Prostate gland (tissue), 2 donors: ENCODE data around the gene ZNF248. TPM values are rescaled to one million over a fixed set of nuclear protein-coding genes. Genes with fewer than 3 reads are reported as not detected.

ENCODE experiments used
- DNase-seq: peaks from one replicate; pipeline ENCODE4 v3.0.0-alpha.2; 2019; ENCODE audit warnings: low spot score
- H3K27ac ChIP-seq, 2 donors: fragments of 200-600 bp; sonication (generic); 2 replicates each; pipeline ENCODE4 v1.5.1; 2017 to 2019
- H3K27me3 ChIP-seq: fragments of 200-600 bp; sonication (generic); replicated peaks from 2 replicates; pipeline ENCODE4 v1.5.1; 2019; ENCODE audit not compliant: insufficient read depth
- H3K36me3 ChIP-seq, 2 donors: fragments of 200-600 bp; sonication (generic); 1 replicate in 1 of 2; 2 replicates in 1 of 2; pipeline versions ENCODE4 v1.5.1 to v1.8.1; 2017 to 2019
- H3K4me1 ChIP-seq: fragments of 200-600 bp; sonication (generic); replicated peaks from 2 replicates; pipeline ENCODE4 v1.5.1; 2019
- H3K4me3 ChIP-seq, 2 donors: fragments of 200-600 bp; sonication (generic); 2 replicates each; pipeline ENCODE4 v1.5.1; 2017 to 2019
- H3K9me3 ChIP-seq: fragments of 200-600 bp; sonication (generic); 2 replicates; pipeline ENCODE4 v1.5.1; 2017
- CTCF ChIP-seq, 4 experiments: fragments of 200-600 bp in 2 of 4; fragments of 450-650 bp in 2 of 4; sonication (generic) in 2 of 4; IDR thresholded peaks; 1 replicate in 3 of 4; 2 replicates in 1 of 4; pipeline ENCODE4 v1.5.1; 2016 to 2019; ENCODE audit warnings: antibody characterized with exemption in 4 of 4, mild to moderate bottlenecking in 2 of 4, moderate library complexity in 2 of 4
- POLR2A ChIP-seq: fragments of 450-650 bp; IDR thresholded peaks from one replicate; pipeline ENCODE4 v1.6.1; 2016; ENCODE audit warnings: antibody characterized with exemption, mild to moderate bottlenecking
- POLR2AphosphoS5 ChIP-seq: sonication (generic); formaldehyde crosslinking; IDR thresholded peaks from one replicate; pipeline ENCODE4 v1.6.1; 2017; ENCODE audit warnings: antibody characterized with exemption
- WGBS: methylation state at CpG from one replicate; pipeline ENCODE4 v1.1.5; 2018; 5-methylcytosine and 5-hydroxymethylcytosine counted together
- intact Hi-C: fragments of 100-400 bp; cut with DNase I; formaldehyde crosslinking; loops from one replicate; pipeline ENCODE4 v1.14.2; 2022
- total RNA-seq, 2 donors: library from RNA; depleted of rRNA; stranded (reverse); fragments of >200 nt; gene quantifications; one replicate each; pipeline ENCODE4 v1.1.0, GENCODE V29; 2016

The ZNF248 gene
- total RNA-seq, 2 donors from 2014 or later, result 12.3 to 18.2 TPM

GRCh38 chr10:37754538-37755323 is 102.7 kb downstream of the ZNF248 start:
- WGBS, result 11% methylated on average over 2 of the region's 2 CpGs
- Histone ChIP-seq H3K27me3 (no peaks in the 10 kb centered on the region), H3K27ac (no peak overlapping the region), H3K4me3 (no peak overlapping the region), H3K36me3 (no peaks in the 10 kb centered on the region), H3K9me3 (no peaks in the 10 kb centered on the region), H3K4me1 (no peaks in the 10 kb centered on the region)
- no peak for DNase-seq
- intact Hi-C loops, result no loop called here
- no peak for TF ChIP-seq POLR2AphosphoS5
- TF ChIP-seq POLR2A, result no peak
- TF ChIP-seq CTCF (IDR thresholded peaks at IDR 0.05), result peak in 1 of 4 experiments; percentile 4

GRCh38 chr10:37752334-37752875 is 105.0 kb downstream of the ZNF248 start:
- Histone ChIP-seq H3K9me3 (no peaks in the 10 kb centered on the region), H3K27ac (no peak overlapping the region), H3K27me3 (no peaks in the 10 kb centered on the region), H3K4me3 (no peak overlapping the region), H3K36me3 (no peaks in the 10 kb centered on the region), H3K4me1 (no peaks in the 10 kb centered on the region)
- 94% methylated on average over 2 of the region's 2 CpGs for WGBS
- TF ChIP-seq POLR2A (no peak), CTCF (IDR thresholded peaks at IDR 0.05) (no peak), POLR2AphosphoS5 (no peak)
- intact Hi-C loops, result no loop called here
- DNase-seq, result no peak

- Histone ChIP-seq H3K4me1 (no peaks in the 10 kb centered on the region), H3K9me3 (no peaks in the 10 kb centered on the region), H3K4me3 (no peak overlapping the region), H3K27ac (no peak overlapping the region), H3K27me3 (no peaks in the 10 kb centered on the region), H3K36me3 (no peaks in the 10 kb centered on the region)
- 64% methylated on average over 4 of the region's 4 CpGs for WGBS
- no peak for DNase-seq
- intact Hi-C loops, result no loop called here
- no peak for TF ChIP-seq CTCF (IDR thresholded peaks at IDR 0.05)
These were observed 109.2 kb downstream of the ZNF248 start for GRCh38 chr10:37748170-37748569.

GRCh38 chr10:37747081-37747480 is 110.3 kb downstream of the ZNF248 start:
- intact Hi-C loops, result no loop called here
- no peak for TF ChIP-seq POLR2A
- TF ChIP-seq CTCF (IDR thresholded peaks at IDR 0.05), result no peak
- no peak for TF ChIP-seq POLR2AphosphoS5

GRCh38 chr10:37741831-37742230 is 115.6 kb downstream of the ZNF248 start:
- Histone ChIP-seq H3K27me3 (no peaks in the 10 kb centered on the region), H3K9me3 (no peaks in the 10 kb centered on the region), H3K36me3 (no peaks in the 10 kb centered on the region), H3K4me1 (no peaks in the 10 kb centered on the region), H3K27ac (no peak overlapping the region), H3K4me3 (no peak overlapping the region)
- no peak for TF ChIP-seq CTCF (IDR thresholded peaks at IDR 0.05)
- no peak for TF ChIP-seq POLR2AphosphoS5
- TF ChIP-seq POLR2A, result no peak
- 88% methylated on average over 5 of the region's 5 CpGs for WGBS
- no peak for DNase-seq
- intact Hi-C loops, result no loop called here

More at GRCh38 chr10:37747081-37747480, 110.3 kb downstream of the ZNF248 start:
- no peak overlapping the region for H3K27ac ChIP-seq
- no peaks in the 10 kb centered on the region for H3K36me3 ChIP-seq
- H3K9me3 ChIP-seq, result no peaks in the 10 kb centered on the region
- H3K4me1 ChIP-seq, result no peaks in the 10 kb centered on the region
- no peak overlapping the region for H3K4me3 ChIP-seq
- DNase-seq, result no peak
- WGBS, result 75% methylated on average over 5 of the region's 5 CpGs
- no peaks in the 10 kb centered on the region for H3K27me3 ChIP-seq
